ENCODE results near the gene SLC22A16.
"Not testable (repeated sequence)": the region's sequence is repeated elsewhere in the genome, so short reads cannot be mapped to it uniquely, and the experiment has no call there.

The SLC22A16 gene

DNA sequence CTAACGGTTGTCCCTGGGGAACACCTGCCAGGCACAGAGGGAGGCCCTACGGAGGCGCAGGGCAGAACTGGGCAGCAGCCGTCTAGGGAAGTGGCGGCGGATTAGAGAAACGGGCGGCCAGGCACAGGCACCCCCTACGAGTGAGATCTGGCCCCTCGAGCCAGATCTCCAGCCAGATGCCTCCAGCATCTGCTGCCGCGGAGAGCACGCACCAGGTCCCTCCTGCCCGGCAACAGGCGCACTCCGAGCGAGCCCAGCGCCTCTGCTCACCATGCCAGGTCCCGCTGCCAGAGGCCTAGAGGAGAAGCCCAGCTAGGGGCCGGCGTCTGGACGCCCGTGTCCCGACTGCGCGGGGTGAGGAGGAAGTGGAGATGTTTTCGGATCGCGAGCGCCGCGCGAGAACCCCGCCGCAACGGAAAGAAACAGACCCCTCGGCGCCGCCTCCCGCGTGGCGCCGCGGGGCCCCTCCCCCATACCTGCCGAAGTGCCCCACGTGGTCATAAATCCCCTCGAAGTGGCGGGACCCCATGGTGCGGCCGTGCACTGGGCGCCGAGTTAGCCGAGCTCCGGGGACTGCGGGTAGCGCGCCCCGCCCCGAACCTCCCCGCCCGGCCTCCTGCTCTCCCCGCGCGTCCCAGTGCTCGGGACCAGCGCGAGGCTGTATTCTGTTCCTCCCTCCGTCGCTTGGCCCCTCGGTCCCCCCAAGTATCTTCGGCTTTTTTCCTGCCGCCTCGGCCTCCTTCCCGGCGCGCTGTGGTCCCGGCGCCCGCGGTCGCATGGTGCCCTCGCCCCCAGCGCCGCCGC is at the start of gene SLC22A16:
Gene SLC22A16, minus strand, starts transcription at position 568 of the 804 bp plus-strand sequence. Its CDS starts 39 bp downstream, at position 529.
- DNase-seq = no peak

DNA sequence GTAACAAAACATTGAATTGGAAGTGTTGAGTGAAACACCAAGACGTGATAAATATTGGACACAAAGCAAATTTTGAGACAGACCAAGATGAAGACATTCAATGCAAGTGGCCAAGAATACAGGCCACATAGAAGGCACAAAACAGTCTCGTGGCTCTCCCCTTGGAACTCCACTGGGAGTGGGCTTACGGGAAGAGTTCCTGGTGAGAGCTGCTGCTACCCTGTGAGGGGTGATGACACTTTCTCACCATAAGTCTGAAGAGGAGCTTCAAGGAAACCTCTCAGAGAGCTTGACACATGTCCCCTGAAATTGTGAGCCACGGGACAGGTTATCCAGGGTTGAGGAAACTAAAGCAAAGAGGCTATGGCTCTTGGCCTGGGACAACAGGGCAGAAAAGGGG is 48.6 kb upstream of the SLC22A16 start:
- DNase-seq = no peak

DNA sequence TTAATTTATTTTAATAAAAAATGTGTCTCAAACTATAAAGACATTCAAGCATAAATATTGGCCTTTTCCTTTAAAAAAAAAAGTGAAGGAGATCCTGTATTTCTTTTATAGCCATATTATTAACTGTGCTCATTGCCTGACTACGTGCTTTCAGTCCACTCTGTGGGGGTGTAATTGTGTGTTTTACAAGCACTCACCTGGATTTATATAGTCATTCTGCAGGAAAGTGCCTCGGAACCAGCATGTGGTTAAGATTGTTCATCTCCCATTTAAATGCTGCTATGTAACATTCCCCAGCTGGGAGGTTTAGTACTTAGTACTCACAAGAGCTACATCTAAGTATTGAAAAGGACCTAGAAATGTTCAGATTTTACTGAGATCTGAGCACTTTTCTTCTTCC is 47.9 kb upstream of the SLC22A16 start:
- no peak for DNase-seq

DNA sequence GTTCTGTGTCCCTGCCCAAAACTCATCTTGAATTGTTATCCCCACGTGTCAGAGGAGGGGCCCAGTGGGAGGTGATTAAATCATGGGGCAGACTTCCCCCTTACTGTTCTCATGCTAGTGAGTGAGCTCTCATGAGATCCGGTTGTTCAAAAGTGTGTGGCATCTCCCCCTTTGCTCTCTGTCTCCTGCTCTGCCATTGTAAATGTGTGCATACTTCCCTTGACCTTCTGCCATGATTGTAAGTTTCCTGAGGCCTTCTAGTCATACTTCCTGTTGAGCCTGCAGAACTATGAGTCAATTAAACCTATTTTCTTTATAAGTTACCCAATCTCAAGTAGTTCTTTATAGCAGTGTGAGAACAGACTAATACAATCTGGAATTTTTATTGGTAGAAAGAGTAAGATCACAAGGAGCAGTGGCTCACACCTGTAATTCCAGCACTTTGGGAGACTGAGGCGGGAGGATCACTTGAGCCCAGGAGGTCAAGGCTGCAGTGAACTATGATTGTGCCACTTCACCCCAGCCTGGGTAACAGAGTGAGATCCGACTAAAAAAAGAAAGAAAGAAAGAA is 47.1 kb upstream of the SLC22A16 start:
- DNase-seq = no peak

- no peak for DNase-seq
Measured at GRCh38 chr6:110522427-110522826, 46.0 kb upstream of the SLC22A16 start.

- DNase-seq = no peak
Measured at GRCh38 chr6:110520992-110521543, 44.7 kb upstream of the SLC22A16 start.

GRCh38 chr6:110520209-110520965 is 44.0 kb upstream of the SLC22A16 start:
- no peak for DNase-seq

- DNase-seq = no peak
Measured at GRCh38 chr6:110517601-110518281, 41.3 kb upstream of the SLC22A16 start.

DNA sequence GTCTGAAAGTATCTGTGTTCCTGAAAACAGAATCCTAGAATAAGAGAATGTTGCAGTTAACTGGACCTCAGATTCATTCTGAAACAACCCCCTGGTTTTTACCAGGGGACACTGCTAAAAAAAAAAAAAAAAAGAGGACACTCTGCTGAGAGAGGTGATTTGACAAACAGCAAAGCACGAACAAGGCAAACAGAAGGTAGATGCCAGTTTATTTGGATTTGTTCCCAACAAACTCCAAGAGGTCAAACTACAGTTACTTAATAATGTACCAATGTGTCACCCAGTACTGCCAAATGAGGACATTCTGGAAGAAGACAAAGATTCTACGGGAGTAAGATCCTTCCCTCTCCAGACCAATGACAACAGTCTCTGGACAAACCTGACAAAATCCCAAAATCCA is 40.6 kb upstream of the SLC22A16 start:
- no peak for DNase-seq

DNA sequence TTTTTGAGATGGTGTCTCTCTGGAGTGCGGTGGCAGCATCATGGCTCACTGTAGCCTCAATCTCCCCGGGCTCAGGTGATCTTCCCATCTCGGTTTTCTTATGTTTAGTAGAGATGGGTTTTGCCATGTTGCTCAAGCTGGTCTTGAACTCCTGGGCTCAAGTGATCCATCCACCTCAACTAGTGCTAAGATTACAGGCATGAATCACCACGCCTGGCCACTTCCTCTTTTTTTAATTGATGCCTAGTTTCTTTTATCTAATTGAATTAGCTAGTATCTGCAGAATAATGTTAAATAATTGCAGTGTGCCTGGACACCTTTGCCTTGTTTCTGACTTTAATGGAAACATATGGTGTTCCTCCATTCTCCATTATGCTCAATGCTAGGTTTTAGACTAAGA is 38.4 kb upstream of the SLC22A16 start:
- DNase-seq = no peak

DNA sequence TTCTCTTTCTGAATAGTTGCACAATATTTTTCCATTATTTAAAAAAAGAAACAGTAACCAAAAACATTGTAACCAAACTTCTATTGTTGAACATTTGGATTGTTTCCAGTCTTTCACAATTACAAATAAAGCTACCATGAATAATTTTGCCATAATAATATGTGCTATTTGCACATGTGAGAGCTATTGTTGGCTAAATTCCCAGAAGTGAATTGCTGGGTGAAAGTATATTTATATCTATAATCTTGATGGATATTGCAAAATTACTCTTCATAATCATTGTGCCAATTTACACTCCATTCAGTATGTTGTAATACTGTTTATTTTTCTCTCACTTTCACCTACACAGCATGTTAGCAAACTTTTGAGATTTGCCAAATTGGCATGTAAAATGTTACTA is 36.6 kb upstream of the SLC22A16 start:
- no peak for DNase-seq

DNA sequence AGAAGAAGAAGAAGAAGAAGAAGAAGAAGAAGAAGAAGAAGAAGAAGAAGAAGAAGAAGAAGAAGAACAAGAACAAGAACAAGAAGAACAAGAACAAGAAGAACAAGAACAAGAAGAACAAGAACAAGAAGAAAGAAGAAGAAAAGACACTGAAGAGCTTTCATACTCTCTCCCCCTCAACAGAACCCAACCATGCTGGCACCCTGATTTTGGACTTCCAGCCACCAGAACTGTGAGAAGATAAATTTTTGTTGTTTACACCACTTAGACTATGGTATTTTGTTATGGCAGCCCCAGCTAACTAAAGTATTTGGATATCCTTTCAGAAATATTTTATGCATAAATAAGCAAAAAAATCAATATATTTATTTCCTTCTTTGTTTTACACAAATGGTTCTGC is 36.1 kb upstream of the SLC22A16 start:
- DNase-seq = not testable (repeated sequence)

DNA sequence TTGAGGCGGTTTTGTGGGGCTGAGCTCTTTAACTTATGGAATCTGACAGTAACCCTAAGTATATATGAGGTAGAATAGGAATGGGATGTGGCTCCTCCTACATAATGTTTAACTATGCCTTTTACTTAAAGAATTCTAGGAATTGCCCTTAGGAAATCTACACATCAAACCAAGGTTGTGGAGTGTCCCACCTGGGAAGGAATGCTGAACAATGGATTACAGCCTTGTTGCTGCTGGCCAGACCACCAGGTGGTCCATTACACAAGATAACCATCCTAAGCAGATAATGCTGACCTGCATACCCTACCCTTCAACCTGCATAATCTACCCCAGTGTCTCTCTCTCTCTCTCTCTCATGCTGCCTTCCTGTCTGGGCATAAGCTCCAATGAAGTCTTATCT is 35.0 kb upstream of the SLC22A16 start:
- no peak for DNase-seq

DNA sequence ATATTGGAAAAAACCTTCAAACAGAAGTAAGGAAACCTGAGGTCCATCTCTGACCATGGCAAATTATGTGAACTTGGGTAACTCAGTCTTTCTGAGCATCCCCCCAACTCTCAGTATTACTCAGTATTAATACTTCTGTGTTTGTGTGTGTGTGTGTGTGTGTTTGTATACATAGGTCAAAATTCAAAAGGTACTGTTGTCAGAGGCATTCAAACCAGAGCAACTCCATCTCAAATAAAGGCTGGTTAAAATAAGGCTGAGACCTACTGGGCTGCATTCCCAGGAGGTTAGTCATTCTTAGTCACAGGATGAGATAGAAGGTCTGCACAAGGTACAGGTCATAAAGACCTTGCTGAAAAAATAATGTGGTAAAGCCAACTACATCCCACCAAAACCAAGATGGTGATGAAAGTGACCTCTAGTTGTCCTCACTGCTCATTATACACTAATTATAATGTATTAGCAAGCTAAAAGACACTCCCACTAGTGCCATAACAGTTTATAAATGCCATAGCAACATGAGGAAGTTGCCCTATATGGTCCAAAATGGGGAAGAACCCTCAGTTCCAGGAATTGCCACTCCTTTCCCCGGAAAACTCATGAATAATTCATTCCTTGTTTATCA is 33.3 kb upstream of the SLC22A16 start:
- DNase-seq = no peak

- DNase-seq = not testable (repeated sequence)
Measured at GRCh38 chr6:110504891-110505290, 28.5 kb upstream of the SLC22A16 start.

- DNase-seq = no peak
Measured at GRCh38 chr6:110495949-110496348, 19.5 kb upstream of the SLC22A16 start.

DNA sequence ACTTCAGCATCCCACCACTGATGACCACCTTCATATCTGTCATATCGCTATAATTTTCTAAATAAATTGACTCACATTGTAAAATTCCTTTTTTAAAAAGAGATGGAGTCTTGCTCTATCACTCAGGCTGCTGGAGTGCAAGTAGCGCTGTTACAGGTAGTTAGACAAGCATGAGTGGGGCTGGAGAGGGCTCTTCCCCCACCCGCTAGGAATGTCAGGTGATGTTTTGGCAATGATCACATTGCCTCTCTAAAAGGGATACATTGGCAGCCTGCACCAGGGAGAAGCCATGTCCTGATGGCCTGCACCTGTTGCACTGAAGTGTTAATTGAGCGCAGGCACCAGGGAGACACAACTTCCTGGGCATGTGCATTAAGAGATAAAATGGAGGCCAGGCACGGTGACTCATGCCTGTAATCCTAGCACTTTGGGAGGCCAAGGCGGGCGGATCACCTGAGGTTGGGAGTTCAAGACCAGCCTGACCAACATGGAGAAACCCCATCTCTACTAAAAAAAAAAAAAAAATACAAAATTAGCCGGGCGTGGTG is 16.9 kb upstream of the SLC22A16 start:
- no peak for DNase-seq

- DNase-seq = no peak
Measured at GRCh38 chr6:110492584-110492983, 16.2 kb upstream of the SLC22A16 start.

DNA sequence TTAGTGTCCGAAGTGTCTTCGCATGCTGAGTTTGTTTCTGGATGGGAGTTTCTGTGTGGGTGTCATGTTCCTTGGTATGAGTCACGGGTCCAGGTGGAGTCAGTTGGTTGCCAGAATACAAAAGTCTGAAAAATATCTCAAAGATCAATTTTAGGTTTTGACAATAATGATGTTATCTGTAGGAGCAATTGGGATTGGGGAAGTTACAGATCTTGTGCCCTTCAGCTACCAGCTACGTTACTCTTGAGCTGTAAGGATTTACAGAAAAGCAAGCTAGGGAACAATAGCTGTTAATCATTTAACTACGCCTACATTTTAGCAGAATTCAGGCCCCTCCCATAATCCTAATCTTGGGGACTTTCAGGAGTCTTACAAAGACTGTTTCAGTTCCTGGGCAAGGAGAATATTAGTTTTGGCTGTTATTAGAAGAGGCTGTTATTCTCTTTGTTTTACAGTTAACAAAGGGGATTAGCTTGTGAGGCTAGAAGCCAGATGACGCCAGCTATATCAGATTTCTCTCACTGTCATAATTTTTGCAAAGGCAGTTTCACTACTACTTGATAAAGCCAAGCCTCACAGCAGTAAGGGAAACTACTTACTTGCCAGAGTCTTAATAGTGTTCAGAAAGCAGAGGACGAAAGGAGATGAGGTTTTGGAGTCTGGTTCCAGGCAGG is 15.4 kb upstream of the SLC22A16 start:
- no peak for DNase-seq

DNA sequence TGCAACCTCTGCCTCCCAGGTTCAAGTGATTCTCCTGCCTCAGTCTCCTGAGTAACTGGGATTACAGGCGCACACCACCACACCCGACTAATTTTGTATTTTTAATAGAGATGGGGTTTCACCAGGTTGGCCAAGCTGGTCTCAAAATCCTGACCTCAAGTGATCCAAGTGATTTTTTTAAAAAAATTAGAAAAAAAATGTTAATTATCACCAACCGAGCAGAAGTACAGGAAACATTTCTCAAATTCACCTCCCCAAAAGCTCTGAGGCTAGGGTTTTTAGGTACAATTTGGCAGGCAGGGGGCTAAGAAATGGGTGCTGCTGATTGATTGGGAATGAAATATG is 14.9 kb upstream of the SLC22A16 start:
- DNase-seq = no peak

DNA sequence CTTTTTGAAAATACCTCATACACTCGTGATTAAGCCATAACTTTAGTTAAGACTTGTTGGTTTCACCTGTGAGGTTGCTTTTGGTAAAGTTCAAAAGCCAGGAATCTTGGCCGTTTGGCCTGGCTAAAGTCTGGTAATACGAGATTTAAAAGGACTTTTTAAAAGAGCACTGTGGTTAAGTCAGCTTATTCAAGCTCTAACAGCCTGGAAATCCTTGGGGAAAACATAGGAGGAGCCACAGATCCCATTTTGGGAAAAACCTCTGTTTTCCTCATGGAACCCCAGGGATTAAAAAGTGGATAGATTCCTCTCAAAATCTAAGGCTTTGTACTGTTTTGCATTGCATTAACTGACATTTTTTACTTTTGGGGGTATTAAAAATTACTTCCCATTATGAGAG is 13.7 kb upstream of the SLC22A16 start:
- DNase-seq = no peak
